Muscle of leg (tissue), 11 donors: ENCODE results near the gene BANF2. TPM values are rescaled to one million over a fixed set of nuclear protein-coding genes. Genes with fewer than 3 reads are reported as not detected.
"Not testable (repeated sequence)": the region's sequence is repeated elsewhere in the genome, so short reads cannot be mapped to it uniquely, and the experiment has no call there.

Source experiments
- DNase-seq: peaks from one replicate; pipeline ENCODE4 v3.0.0; 2013
- H3K27ac ChIP-seq: one replicate; pipeline ENCODE4 v1.5.1; 2013; ENCODE audit warnings: mild to moderate bottlenecking, low read length, control low read depth
- H3K27me3 ChIP-seq: one replicate; pipeline ENCODE4 v1.6.1; 2013; ENCODE audit warnings: low read length; ENCODE audit not compliant: control insufficient read depth, insufficient read depth
- H3K36me3 ChIP-seq: one replicate; pipeline ENCODE4 v1.6.1; 2013; ENCODE audit warnings: low read length; ENCODE audit not compliant: control insufficient read depth, insufficient read depth
- H3K4me1 ChIP-seq: one replicate; pipeline ENCODE4 v1.6.1; 2013; ENCODE audit warnings: low read length; ENCODE audit not compliant: control insufficient read depth, insufficient read depth
- H3K4me3 ChIP-seq: one replicate; pipeline ENCODE4 v1.5.1; 2013; ENCODE audit warnings: low read length, control low read depth
- H3K9me3 ChIP-seq: replicated peaks from 2 replicates; pipeline ENCODE4 v1.6.1; 2013; ENCODE audit warnings: low read depth, low read length; ENCODE audit not compliant: control insufficient read depth
- WGBS: methylation state at CpG from one replicate; pipeline ENCODE4 v1.1.5; 2013; ENCODE audit warnings: missing lambda C conversion rate; ENCODE audit not compliant: insufficient coverage; 5-methylcytosine and 5-hydroxymethylcytosine counted together
- polyA plus RNA-seq, 8 donors: library from polyadenylated mRNA; unstranded; fragments of 120-200 nt; gene quantifications; one replicate each; pipeline versions ENCODE4 v1.2.1 to v1.2.3, GENCODE V29; 2013; ENCODE audit warnings: inconsistent platforms in 1 of 8, low replicate concordance in 1 of 8; ENCODE audit not compliant: insufficient read length in 8 of 8, insufficient read depth in 1 of 8
- total RNA-seq: library from RNA; stranded (reverse); fragments of 120-200 nt; gene quantifications from one replicate; pipeline ENCODE4 v1.2.4, GENCODE V29; 2013

BANF2 gene
- total and polyA plus RNA-seq, 9 donors, result not detected

- DNase-seq, result peak; percentile 51
- no peak overlapping the region for H3K4me3 ChIP-seq
- 41% methylated on average over 5 of the region's 6 CpGs for WGBS
These were observed 73.9 kb downstream of the BANF2 start for GRCh38 chr20:17773619-17774018.

GRCh38 chr20:17775600-17775999 is 75.8 kb downstream of the BANF2 start:
- Histone ChIP-seq H3K4me3 (no peak overlapping the region), H3K27ac (no peak overlapping the region), H3K27me3 (no peaks in the 10 kb centered on the region), H3K4me1 (peaks cover 5% of the 10 kb centered on the region), H3K36me3 (no peaks in the 10 kb centered on the region), H3K9me3 (no peaks in the 10 kb centered on the region)
- 95% methylated on average over 4 of the region's 5 CpGs for WGBS
- no peak for DNase-seq

More at GRCh38 chr20:17773619-17774018, 73.9 kb downstream of the BANF2 start:
- Histone ChIP-seq H3K9me3 (no peaks in the 10 kb centered on the region), H3K4me1 (peaks cover 5% of the 10 kb centered on the region), H3K36me3 (no peaks in the 10 kb centered on the region), H3K27me3 (no peaks in the 10 kb centered on the region), H3K27ac (no peak overlapping the region)

GRCh38 chr20:17776551-17776950 is 76.8 kb downstream of the BANF2 start:
- Histone ChIP-seq H3K36me3 (no peaks in the 10 kb centered on the region), H3K4me1 (peaks cover 5% of the 10 kb centered on the region), H3K27ac (no peak overlapping the region), H3K9me3 (no peaks in the 10 kb centered on the region), H3K4me3 (no peak overlapping the region), H3K27me3 (no peaks in the 10 kb centered on the region)
- peak; percentile 67 for DNase-seq
- WGBS, result no CpG with 5 or more reads among the region's 2 CpGs

- H3K36me3 ChIP-seq, H3K4me3 ChIP-seq, H3K4me1 ChIP-seq, H3K27ac ChIP-seq, H3K9me3 ChIP-seq, H3K27me3 ChIP-seq, DNase-seq: not testable (repeated sequence)
- WGBS, result 90% methylated on average over 23 of the region's 32 CpGs
These were observed 79.2 kb downstream of the BANF2 start for GRCh38 chr20:17779011-17779410.

- Histone ChIP-seq H3K4me3 (no peak overlapping the region), H3K36me3 (no peaks in the 10 kb centered on the region), H3K27ac (no peak overlapping the region), H3K9me3 (no peaks in the 10 kb centered on the region), H3K27me3 (no peaks in the 10 kb centered on the region), H3K4me1 (peaks cover 13% of the 10 kb centered on the region)
- 60% methylated on average over 1 of the region's 3 CpGs for WGBS
- no peak for DNase-seq
These were observed 83.0 kb downstream of the BANF2 start for GRCh38 chr20:17782768-17783167.

- H3K36me3 ChIP-seq, result no peaks in the 10 kb centered on the region
- no peak overlapping the region for H3K27ac ChIP-seq
- H3K27me3 ChIP-seq, result no peaks in the 10 kb centered on the region
- peaks cover 13% of the 10 kb centered on the region for H3K4me1 ChIP-seq
- no CpG with 5 or more reads among the region's 6 CpGs for WGBS
- H3K4me3 ChIP-seq, result no peak overlapping the region
- H3K9me3 ChIP-seq, result no peaks in the 10 kb centered on the region
- DNase-seq, result no peak
These were observed 83.9 kb downstream of the BANF2 start for GRCh38 chr20:17783671-17784070.

GRCh38 chr20:17785007-17785406 is 85.2 kb downstream of the BANF2 start:
- WGBS, result 80% methylated on average over 1 of the region's 5 CpGs
- H3K4me3 ChIP-seq, result no peak overlapping the region
- DNase-seq, result no peak
- no peaks in the 10 kb centered on the region for H3K9me3 ChIP-seq
- peaks cover 14% of the 10 kb centered on the region for H3K4me1 ChIP-seq
- no peak overlapping the region for H3K27ac ChIP-seq
- H3K27me3 ChIP-seq, result no peaks in the 10 kb centered on the region
- no peaks in the 10 kb centered on the region for H3K36me3 ChIP-seq

Other genes starting within 250 kb of the BANF2 start
- gene BFSP1, start 168.6 kb upstream of the BANF2 start, total RNA-seq, result 2.3 TPM
- 1 to 10 TPM; 2.3 to 4.3 (median 3.3) TPM for gene BFSP1, start 168.6 kb upstream of the BANF2 start, polyA plus RNA-seq
- 145 TPM for gene DSTN, start 129.9 kb upstream of the BANF2 start, total RNA-seq
- gene DSTN, start 129.9 kb upstream of the BANF2 start, polyA plus RNA-seq, result 100 to 1,000 TPM; 223 to 256 (median 244) TPM
- gene RRBP1, start 17.7 kb upstream of the BANF2 start, total RNA-seq, result 125 TPM
- 100 to 1,000 TPM in 7 of 8 donors, 10 to 100 TPM in 1; 99.5 to 178 (median 138) TPM for gene RRBP1, start 17.7 kb upstream of the BANF2 start, polyA plus RNA-seq